Inflammatory macrophage treated with lipopolysaccharide for 4 hours (primary cell): Measurements from ENCODE around the gene USP47.
A peak's percentile ranks its signal among the peaks of the same experiment; 100 is the strongest.

ENCODE experiments used
- DNase-seq: peaks from one replicate; pipeline ENCODE4 v3.0.0-alpha.2; 2020

Gene USP47

GRCh38 chr11:11876458-11876857 lies 34.7 kb downstream of the USP47 start:
- DNase-seq = peak; percentile 7

DNA sequence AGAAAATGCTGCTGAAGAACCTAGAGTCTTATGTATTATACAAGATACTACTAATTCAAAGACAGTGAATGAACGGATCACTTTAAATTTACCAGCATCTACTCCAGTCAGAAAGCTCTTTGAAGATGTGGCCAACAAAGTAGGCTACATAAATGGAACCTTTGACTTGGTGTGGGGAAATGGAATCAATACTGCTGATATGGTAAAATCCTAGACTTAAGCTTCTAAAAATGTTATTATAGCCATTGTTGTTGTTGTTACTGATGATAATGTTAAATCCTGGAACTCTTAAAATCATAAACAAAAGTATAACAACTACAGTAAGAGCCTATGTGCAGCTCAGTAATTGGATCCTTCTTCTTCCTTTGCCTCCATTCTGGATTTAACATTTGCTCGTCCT lies 38.4 kb downstream of the USP47 start:
- DNase-seq = no peak

GRCh38 chr11:11882539-11882938 lies 40.8 kb downstream of the USP47 start:
- DNase-seq = peak; percentile 54

DNA sequence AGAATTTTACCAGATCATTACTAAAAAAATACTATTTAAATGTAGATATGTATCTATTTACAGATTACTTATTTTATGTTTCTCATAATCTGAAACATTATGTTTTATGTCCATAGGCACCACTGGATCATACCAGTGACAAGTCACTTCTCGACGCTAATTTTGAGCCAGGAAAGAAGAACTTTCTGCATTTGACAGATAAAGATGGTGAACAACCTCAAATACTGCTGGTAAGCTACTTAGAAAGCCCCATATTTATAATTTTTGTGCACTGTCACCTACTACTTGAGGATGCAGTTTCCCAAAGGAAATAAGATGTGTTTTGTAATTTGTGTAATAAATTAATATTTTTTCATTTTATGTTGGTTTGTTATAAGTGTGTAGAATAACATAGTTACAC lies 42.6 kb downstream of the USP47 start:
- no peak for DNase-seq

GRCh38 chr11:11884774-11885481 lies 43.2 kb downstream of the USP47 start:
- DNase-seq = no peak

DNA sequence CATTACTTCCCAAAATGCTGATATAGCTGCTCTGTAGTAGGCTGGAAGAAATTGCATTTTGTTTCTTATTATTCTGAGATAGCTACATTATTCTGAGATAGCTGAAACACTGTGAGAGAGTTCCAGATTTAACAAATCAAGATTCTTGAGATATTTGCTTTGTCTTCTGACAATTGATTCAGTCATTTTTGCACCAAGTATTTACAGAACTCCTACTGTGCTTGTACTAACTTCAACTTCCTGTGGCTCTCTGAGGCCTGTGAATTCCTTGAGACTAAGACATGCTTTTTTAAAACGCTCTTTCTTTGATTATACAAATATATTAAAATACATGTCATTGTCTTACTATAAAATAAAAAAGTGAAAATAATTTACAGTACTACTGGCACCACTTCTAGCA lies 52.7 kb downstream of the USP47 start:
- no peak for DNase-seq

GRCh38 chr11:11895672-11896071 lies 53.9 kb downstream of the USP47 start:
- no peak for DNase-seq

- DNase-seq = no peak
Measured at GRCh38 chr11:11898648-11899047, 56.9 kb downstream of the USP47 start.

GRCh38 chr11:11899401-11899800 lies 57.6 kb downstream of the USP47 start:
- DNase-seq = no peak

- no peak for DNase-seq
Measured at GRCh38 chr11:11901929-11902328, 60.2 kb downstream of the USP47 start.

DNA sequence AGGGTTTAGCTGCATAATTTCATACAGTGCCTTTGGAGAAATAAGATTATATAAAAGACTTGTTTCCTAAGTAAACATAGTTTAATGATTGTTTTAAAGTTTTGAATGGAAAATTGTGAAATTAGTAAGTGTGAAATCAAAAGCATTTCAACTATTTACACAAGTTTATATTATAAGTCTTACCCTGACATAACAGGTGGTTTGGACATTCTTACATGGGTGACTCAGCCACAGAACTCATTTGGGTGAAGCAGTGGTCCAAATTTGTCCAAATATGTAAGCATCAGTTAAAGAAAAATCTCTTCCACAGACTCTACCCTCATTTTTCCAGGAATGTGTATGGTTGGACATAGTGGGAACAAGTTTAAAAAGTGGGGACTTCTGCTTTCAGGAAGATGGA lies 68.0 kb downstream of the USP47 start:
- DNase-seq = no peak

GRCh38 chr11:11910541-11910940 lies 68.8 kb downstream of the USP47 start:
- no peak for DNase-seq

GRCh38 chr11:11913395-11913794 lies 71.6 kb downstream of the USP47 start:
- no peak for DNase-seq

DNA sequence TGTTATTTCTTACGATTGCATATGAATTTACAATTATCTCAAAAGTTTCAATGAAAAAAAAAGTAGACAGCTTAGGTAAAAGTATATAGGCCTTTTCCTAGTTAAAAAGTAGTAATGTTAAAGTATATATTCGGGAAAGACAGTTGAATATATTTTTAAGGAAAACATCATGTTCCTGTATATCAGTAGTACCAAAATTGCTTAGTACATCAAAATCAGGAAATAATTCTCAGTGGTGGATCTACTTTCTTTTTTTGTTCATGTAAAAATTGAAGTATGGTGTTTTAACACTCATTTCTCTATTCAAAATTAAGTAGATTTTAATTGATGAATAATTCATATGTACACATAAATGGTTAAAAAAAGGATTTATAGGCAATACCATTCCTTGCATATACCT lies 73.9 kb downstream of the USP47 start:
- no peak for DNase-seq

- no peak for DNase-seq
Measured at GRCh38 chr11:11916981-11917399, 75.2 kb downstream of the USP47 start.

GRCh38 chr11:11923828-11924227 lies 82.1 kb downstream of the USP47 start:
- no peak for DNase-seq

GRCh38 chr11:11929920-11930319 lies 88.1 kb downstream of the USP47 start:
- DNase-seq = no peak

GRCh38 chr11:11931461-11932055 lies 89.8 kb downstream of the USP47 start:
- peak; percentile 44 for DNase-seq

DNA sequence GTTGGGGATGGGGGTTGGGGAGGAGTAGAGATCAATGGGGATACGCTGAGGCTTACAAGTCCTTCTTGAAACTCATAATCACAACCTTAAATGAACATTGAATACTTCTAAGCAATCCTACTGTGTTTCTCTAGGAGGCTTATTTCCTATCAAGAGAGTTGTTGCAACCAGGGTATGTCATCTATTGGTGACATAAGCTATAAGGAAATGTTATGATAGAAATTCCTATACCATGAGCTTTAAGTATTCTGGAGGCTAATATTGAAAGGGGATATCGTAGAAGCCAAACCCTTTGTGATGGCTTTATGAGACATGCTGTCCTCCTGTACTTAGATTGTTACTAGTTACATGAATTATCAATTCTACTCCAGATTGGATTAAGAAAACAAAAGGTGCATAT lies 93.8 kb downstream of the USP47 start:
- DNase-seq = no peak

GRCh38 chr11:11937433-11937832 lies 95.7 kb downstream of the USP47 start:
- no peak for DNase-seq

DNA sequence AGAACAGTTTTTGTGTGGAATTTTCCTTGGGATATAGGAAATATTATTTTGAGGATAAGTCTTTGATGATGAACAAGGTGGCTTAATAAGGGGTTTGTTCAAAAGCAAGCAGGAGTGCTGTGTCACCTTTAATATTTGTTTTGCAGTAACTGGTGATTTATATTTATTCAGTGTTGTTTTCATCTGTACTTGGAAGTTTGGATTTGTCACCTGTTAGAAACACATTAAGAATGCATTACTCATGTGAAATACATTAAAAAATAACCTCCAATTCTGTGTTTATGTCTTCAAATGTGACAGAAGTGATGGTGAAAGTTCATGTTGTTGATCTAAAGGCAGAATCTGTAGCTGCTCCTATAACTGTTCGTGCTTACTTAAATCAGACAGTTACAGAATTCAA lies 96.2 kb downstream of the USP47 start:
- DNase-seq = no peak

- no peak for DNase-seq
Measured at GRCh38 chr11:11940551-11940950, 98.8 kb downstream of the USP47 start.

DNA sequence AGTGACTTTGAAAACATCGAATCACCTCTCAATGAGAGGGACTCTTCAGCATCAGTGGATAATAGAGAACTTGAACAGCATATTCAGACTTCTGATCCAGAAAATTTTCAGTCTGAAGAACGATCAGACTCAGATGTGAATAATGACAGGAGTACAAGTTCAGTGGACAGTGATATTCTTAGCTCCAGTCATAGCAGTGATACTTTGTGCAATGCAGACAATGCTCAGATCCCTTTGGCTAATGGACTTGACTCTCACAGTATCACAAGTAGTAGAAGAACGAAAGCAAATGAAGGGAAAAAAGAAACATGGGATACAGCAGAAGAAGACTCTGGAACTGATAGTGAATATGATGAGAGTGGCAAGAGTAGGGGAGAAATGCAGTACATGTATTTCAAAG lies 100.9 kb downstream of the USP47 start:
- DNase-seq = no peak

DNA sequence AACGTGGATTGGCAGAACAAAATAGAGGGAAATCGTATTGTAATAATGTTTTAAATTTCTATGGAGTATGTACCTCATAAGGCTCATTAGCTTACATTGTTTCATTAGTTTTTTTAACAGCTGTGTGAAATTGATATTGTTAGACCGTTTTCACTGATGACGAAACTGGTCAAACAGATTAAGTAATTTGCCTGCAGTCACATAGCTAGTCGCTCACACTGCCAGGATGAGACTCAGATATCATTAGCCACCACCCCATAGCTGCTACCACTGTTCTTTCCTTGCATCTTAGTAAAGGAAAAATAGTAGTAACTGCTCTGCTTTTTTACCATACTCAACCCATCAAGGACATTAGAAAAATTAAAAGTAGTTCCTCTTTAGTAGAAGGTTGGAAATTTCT lies 102.7 kb downstream of the USP47 start:
- DNase-seq = no peak

- no peak for DNase-seq
Measured at GRCh38 chr11:11946180-11946579, 104.4 kb downstream of the USP47 start.
